MCF 10A (cell line): ENCODE results near the gene MFSD2B. TPM values are rescaled to one million over a fixed set of nuclear protein-coding genes. Genes with fewer than 3 reads are reported as not detected.

Experiments used
- BruUV-seq: library from RNA; stranded (reverse); fragments of 400-500 nt; replicated peaks from 2 replicates; lab custom pipeline; 2021; lab: Mats Ljungman, UMichigan
- CTCF ChIA-PET: fragments of 300-600 bp; sonication (Branson Sonifier 250); formaldehyde crosslinking; extraction: SDS; loops from one replicate; lab custom pipeline; 2021; ENCODE audit warnings: antibody characterized with exemption, inconsistent platforms; lab: Yijun Ruan, JAX
- POLR2A ChIA-PET: fragments of 300-600, 350-650 bp; sonication (Branson Sonifier 250); formaldehyde crosslinking; extraction: SDS; loops from one replicate; lab custom pipeline; 2020; ENCODE audit warnings: antibody characterized with exemption, inconsistent platforms; lab: Yijun Ruan, JAX
- DNase-seq: peaks from one replicate; pipeline ENCODE4 v3.0.0-alpha.2; 2018; ENCODE audit not compliant: unreplicated experiment
- H3K27ac Mint-ChIP-seq: one replicate; pipeline ENCODE4 v1.8.0; 2022; ENCODE audit warnings: mild to moderate bottlenecking, low read depth, mixed read lengths; ENCODE audit not compliant: unreplicated experiment
- H3K27me3 Mint-ChIP-seq: one replicate; pipeline ENCODE4 v1.8.0; 2022; ENCODE audit warnings: mixed read lengths; ENCODE audit not compliant: insufficient read depth, unreplicated experiment
- H3K36me3 Mint-ChIP-seq: one replicate; pipeline ENCODE4 v1.8.0; 2022; ENCODE audit warnings: mild to moderate bottlenecking, moderate library complexity, mixed read lengths; ENCODE audit not compliant: insufficient read depth, unreplicated experiment
- H3K4me1 Mint-ChIP-seq: one replicate; pipeline ENCODE4 v1.8.0; 2022; ENCODE audit warnings: mixed read lengths; ENCODE audit not compliant: insufficient read depth, unreplicated experiment
- H3K4me3 Mint-ChIP-seq: one replicate; pipeline ENCODE4 v1.8.0; 2022; ENCODE audit warnings: mild to moderate bottlenecking, moderate library complexity, mixed read lengths; ENCODE audit not compliant: unreplicated experiment
- H3K9me3 Mint-ChIP-seq: one replicate; pipeline ENCODE4 v1.8.0; 2022; ENCODE audit warnings: mixed read lengths; ENCODE audit not compliant: unreplicated experiment
- intact Hi-C: fragments of 100-400 bp; cut with micrococcal nuclease; formaldehyde crosslinking; loops from 2 replicates; pipeline ENCODE4 v1.14.1; 2022
- total RNA-seq: library from RNA; stranded (reverse); gene quantifications from 2 replicates; pipeline ENCODE4 v1.2.3, GENCODE V29; 2022
- TF ChIP-seq, protein P1 (sequence below): fragments of 200-600 bp; IDR thresholded peaks from one replicate; pipeline ENCODE4 v1.8.0; 2022; ENCODE audit warnings: antibody characterized with exemption, mild to moderate bottlenecking; ENCODE audit not compliant: unreplicated experiment

The MFSD2B gene
- total RNA-seq, 1 experiment from 2014 or later = 0.26 TPM

DNA sequence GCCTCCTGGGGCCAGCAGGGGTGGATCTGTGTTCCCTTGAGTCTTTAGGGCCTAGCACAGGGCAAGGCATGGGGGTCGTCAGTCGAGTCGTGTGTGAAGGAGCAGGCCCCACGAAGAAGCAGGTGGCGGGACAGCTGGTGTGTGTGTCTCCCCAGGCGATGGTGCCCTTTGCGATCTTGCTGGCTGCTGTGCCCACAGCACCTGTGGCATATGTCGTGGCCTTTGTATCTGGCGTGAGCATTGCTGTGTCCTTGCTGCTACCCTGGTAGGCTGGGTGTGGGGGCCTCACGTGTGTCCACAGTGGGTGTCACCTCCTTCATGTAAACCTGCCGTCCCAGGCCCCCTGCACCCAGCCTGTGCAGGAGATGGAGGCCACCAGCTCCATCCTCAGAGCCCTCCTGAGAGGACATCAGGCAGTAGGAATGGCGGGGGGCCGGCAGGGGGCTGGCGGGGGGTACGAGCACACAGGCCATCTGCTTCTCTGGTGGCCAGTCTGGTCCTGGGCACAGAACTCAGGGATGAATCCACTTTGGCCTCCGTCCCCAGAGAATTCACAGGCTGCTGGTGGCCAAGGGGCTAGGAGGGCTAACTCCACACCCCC lies 13.2 kb downstream of the MFSD2B start:
- CTCF ChIA-PET = interaction anchor here (0.6 to 0.7 kb wide), 2 partner anchors 10 to 160 kb away, joined by 3 read pairs; no protein-coding TSS in a partner anchor
- intact Hi-C loops = no loop called here
- Mint-ChIP-seq H3K27me3 (no peaks in the 10 kb centered on the region), H3K4me1 (peaks cover 8% of the 10 kb centered on the region), H3K9me3 (no peaks in the 10 kb centered on the region), H3K4me3 (no peak overlapping the region), H3K27ac (no peak overlapping the region), H3K36me3 (no peaks in the 10 kb centered on the region)
- TF ChIP-seq, protein P1, sequence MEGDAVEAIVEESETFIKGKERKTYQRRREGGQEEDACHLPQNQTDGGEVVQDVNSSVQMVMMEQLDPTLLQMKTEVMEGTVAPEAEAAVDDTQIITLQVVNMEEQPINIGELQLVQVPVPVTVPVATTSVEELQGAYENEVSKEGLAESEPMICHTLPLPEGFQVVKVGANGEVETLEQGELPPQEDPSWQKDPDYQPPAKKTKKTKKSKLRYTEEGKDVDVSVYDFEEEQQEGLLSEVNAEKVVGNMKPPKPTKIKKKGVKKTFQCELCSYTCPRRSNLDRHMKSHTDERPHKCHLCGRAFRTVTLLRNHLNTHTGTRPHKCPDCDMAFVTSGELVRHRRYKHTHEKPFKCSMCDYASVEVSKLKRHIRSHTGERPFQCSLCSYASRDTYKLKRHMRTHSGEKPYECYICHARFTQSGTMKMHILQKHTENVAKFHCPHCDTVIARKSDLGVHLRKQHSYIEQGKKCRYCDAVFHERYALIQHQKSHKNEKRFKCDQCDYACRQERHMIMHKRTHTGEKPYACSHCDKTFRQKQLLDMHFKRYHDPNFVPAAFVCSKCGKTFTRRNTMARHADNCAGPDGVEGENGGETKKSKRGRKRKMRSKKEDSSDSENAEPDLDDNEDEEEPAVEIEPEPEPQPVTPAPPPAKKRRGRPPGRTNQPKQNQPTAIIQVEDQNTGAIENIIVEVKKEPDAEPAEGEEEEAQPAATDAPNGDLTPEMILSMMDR = no peak
- POLR2A ChIA-PET = no interaction called here
- BruUV-seq = no TSS peak
- DNase-seq = no peak

DNA sequence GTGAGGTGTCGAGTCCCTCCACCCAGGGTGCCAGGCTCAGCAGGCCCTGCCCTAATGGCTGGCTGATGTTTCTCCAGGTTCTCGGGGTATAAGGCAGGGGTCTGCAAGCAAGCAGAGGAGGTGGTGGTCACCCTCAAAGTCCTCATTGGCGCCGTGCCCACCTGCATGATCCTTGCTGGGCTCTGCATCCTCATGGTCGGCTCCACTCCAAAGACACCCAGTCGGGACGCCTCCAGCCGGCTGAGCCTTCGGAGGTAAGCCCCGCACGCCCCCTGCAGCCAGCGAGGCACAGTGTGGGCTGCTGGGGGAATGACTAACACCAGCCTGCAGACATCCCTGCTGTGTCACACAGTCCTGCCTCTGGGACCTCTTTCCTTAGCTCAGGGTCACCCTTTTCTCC lies 14.1 kb downstream of the MFSD2B start:
- Mint-ChIP-seq H3K4me3 (no peak overlapping the region), H3K9me3 (no peaks in the 10 kb centered on the region), H3K4me1 (peaks cover 7% of the 10 kb centered on the region), H3K27ac (peak overlapping the region; percentile 41), H3K36me3 (no peaks in the 10 kb centered on the region), H3K27me3 (no peaks in the 10 kb centered on the region)
- ChIA-PET POLR2A (no interaction called here), CTCF (interaction anchor here (0.7 kb wide), 1 partner anchor 161 kb away, joined by 3 read pairs; no protein-coding TSS in a partner anchor)
- peak; percentile 26 for DNase-seq
- TF ChIP-seq, protein P1 = no peak
- no TSS peak for BruUV-seq
- intact Hi-C loops = no loop called here

DNA sequence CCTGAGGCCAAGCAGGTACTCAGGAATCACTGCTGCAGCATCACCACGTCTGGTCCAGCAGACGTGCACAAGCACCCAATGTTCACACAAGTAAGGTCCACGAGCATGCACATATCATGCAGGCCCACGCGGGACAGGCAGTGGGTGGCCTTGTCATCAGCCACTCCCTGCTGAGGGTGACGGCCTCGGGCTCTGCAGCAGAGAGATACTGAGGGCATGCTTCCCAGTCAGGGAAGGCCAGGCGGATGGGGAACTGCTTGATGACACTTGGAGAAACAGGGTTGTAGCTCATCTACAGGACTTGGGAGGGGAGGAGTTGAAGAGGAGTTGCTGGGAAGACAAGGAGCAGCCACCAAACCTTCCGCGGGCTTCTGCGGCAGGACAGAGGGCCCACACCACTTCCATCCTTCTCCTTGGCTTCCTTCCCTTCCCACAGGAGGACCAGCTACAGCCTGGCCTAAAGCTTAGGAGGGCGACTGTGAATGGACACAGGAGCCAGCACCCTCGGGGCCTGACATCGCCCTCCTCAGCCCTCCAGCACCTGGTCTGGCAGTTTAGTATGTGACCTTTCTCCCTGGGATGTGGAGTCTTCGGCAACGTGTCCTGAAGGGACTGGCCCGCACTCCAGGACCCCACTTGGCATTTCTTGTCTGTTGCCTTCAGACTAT lies 15.2 kb downstream of the MFSD2B start:
- no peaks in the 10 kb centered on the region for H3K9me3 Mint-ChIP-seq
- H3K36me3 Mint-ChIP-seq = peaks cover 6% of the 10 kb centered on the region
- POLR2A ChIA-PET = interaction anchor here (0.8 kb wide), 1 partner anchor 22 kb away, joined by 4 read pairs; the partner anchor contains the start of gene WDCP
- no TSS peak for BruUV-seq
- no peak for DNase-seq
- H3K4me3 Mint-ChIP-seq = no peak overlapping the region
- peaks cover 7% of the 10 kb centered on the region for H3K4me1 Mint-ChIP-seq
- CTCF ChIA-PET = interaction anchor here (1.0 kb wide), 2 partner anchors 10 to 12 kb away, joined by 3 read pairs; no protein-coding TSS in a partner anchor
- intact Hi-C loops = no loop called here
- no peaks in the 10 kb centered on the region for H3K27me3 Mint-ChIP-seq
- peak overlapping the region; percentile 41 for H3K27ac Mint-ChIP-seq
- TF ChIP-seq, protein P1 = no peak

DNA sequence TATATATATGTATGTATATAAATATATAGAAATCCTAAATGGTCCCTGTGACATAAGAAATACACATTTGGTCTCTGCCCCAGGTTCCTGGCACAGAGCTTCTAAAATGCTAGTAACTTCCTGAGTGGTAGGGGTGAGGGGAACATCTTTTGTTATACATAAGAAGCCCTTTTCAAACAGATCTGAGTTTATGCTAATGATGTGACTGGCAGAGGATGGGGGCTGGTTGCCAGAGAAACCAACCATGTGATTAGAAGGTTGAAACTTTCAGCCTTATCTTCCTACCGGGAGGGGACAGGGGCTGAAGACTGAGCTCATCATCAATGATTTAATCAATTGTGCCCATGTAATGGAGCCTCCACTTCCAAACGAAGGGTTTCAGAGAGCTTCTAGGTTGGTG lies 16.3 kb downstream of the MFSD2B start:
- peaks cover 6% of the 10 kb centered on the region for H3K4me1 Mint-ChIP-seq
- no peak for DNase-seq
- TF ChIP-seq, protein P1 = no peak
- H3K36me3 Mint-ChIP-seq = peaks cover 17% of the 10 kb centered on the region
- H3K27ac Mint-ChIP-seq = no peak overlapping the region
- H3K9me3 Mint-ChIP-seq = no peaks in the 10 kb centered on the region
- POLR2A ChIA-PET = interaction anchor here (0.6 to 0.8 kb wide), 2 partner anchors 16 to 94 kb away, joined by 3 read pairs; partner anchors contain the start of gene MFSD2B
- H3K4me3 Mint-ChIP-seq = no peak overlapping the region
- CTCF ChIA-PET = interaction anchor here (0.5 to 1.0 kb wide), 2 partner anchors 9 to 125 kb away, joined by 3 read pairs; no protein-coding TSS in a partner anchor
- H3K27me3 Mint-ChIP-seq = no peaks in the 10 kb centered on the region
- no TSS peak for BruUV-seq
- intact Hi-C loops = no loop called here
